ENCODE data around the gene TRAF3. TPM values are rescaled to one million over a fixed set of nuclear protein-coding genes. Genes with fewer than 3 reads are reported as not detected.

The TRAF3 gene
- polyA plus RNA-seq, 1 of the 3 experiments (the other 2 are of a cell fraction) = 17.9 TPM

DNA sequence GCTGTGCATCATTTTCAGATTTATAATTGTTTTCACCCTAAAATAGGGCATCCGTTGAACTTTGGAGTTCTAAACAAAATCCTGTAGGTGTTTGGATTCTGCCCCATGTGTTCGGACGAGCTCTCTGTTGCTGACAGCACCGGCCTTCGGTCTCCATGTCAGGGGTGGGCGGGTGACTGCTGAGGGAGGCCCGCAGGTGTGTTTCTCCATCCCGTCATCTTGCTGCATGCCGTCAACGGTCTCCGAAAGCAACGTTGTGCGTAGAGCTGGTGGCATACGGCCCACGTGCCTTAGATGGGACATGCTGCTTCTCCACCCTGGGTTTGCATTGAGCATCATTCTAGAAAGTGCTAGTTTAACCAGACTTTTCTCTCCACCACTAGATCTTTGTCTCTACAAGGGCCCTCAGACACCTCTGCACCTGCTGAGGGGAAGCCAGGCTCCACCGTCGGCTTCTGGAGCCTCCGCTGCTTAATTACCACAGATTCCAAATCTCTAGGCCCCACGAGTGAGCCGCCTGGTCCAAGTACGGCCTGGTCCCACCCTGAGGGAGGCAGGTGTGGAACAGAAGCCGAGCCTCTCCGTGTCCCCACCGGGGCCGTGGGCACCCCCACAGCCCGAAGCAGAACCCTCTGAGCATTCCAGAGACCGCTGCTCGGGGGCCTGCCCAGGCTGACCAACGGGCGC is 129.5 kb downstream of the TRAF3 start:
- no peak overlapping the region for H3K27ac ChIP-seq (ENCODE audit: low read depth in 2 of 2, low read length in 1 of 2)
- H3K36me3 ChIP-seq (replicated peaks in 1 of 2; ENCODE audit: control insufficient read depth in 1 of 2, insufficient read depth in 2 of 2, low read length in 1 of 2) = peaks cover 13 to 22% of the 10 kb centered on the region in 2 experiments
- no peaks in the 10 kb centered on the region for H3K79me2 ChIP-seq (ENCODE audit: insufficient read depth)
- POLR2A ChIA-PET = no interaction called here
- H3K9me2 ChIP-seq = no peaks in the 10 kb centered on the region
- TF ChIP-seq RAD21 (IDR thresholded peaks at IDR 0.05; ENCODE audit: low read length) = no peak
- no peak for TF ChIP-seq TEAD4 (IDR thresholded peaks at IDR 0.05; ENCODE audit: borderline replicate concordance, insufficient read depth)
- TF ChIP-seq RFX5 (IDR thresholded peaks at IDR 0.05; ENCODE audit: low read length) = no peak
- TF ChIP-seq, protein P1, sequence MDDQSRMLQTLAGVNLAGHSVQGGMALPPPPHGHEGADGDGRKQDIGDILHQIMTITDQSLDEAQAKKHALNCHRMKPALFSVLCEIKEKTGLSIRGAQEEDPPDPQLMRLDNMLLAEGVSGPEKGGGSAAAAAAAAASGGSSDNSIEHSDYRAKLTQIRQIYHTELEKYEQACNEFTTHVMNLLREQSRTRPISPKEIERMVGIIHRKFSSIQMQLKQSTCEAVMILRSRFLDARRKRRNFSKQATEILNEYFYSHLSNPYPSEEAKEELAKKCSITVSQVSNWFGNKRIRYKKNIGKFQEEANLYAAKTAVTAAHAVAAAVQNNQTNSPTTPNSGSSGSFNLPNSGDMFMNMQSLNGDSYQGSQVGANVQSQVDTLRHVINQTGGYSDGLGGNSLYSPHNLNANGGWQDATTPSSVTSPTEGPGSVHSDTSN (IDR thresholded peaks at IDR 0.05) = no peak
- H3K9me3 ChIP-seq = no peaks in the 10 kb centered on the region
- H3F3A ChIP-seq (replicated peaks; ENCODE audit: insufficient read depth) = peaks cover 5% of the 10 kb centered on the region
- WGBS (ENCODE audit: low lambda C conversion rate) = 99% methylated on average over 23 of the region's 30 CpGs
- H3K4me2 ChIP-seq = no peak overlapping the region
- no peak overlapping the region for H2AFZ ChIP-seq (ENCODE audit: low read depth)
- H4K20me1 ChIP-seq (ENCODE audit: insufficient read depth) = no peaks in the 10 kb centered on the region
- H3K27me3 ChIP-seq (ENCODE audit: insufficient read depth) = no peaks in the 10 kb centered on the region
- no peak overlapping the region for H3K9ac ChIP-seq
- CTCF ChIA-PET = interaction anchor here (0.6 kb wide), 1 partner anchor 24 kb away, joined by 3 read pairs; no protein-coding TSS in a partner anchor
- H3K4me1 ChIP-seq (ENCODE audit: control insufficient read depth in 1 of 2, insufficient read depth in 2 of 2, low read depth in 1 of 2, low read length in 1 of 2) = no peaks in the 10 kb centered on the region
- H3K4me3 ChIP-seq (ENCODE audit: low read depth in 2 of 2, low read length in 1 of 2) = no peak overlapping the region
- DNase-seq = peak; percentile 19

DNA sequence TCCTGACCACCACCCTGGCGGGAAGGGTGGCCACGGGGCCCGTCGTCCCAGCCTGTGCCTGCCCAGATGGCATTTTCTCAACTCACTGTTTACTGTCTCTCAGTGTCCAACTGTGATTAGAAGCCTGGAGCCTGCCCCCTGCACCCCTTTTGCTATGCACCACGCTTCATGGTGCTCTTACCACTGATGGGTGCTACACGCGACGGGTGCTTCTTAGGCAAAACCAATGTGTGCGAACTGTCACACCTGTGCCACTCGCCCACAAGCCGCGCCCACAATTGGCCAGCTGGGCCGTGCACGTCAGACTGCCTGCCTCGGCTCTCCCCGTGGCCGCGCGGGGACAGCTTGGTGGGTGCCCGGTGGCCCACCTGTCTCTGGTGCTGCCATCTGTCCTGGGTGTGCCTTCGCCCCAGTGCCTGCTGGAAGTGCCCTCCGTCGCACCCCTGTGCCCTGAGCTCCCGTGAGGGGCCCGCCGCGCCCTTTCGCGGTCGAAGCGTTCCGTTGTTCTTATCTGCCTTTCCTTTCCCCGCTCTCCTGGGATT is 130.1 kb downstream of the TRAF3 start:
- DNase-seq = no peak
- 97% methylated on average over 19 of the region's 33 CpGs for WGBS (ENCODE audit: low lambda C conversion rate)
- H4K20me1 ChIP-seq (ENCODE audit: insufficient read depth) = no peaks in the 10 kb centered on the region
- no peaks in the 10 kb centered on the region for H3K79me2 ChIP-seq (ENCODE audit: insufficient read depth)
- no peak overlapping the region for H2AFZ ChIP-seq (ENCODE audit: low read depth)
- no peaks in the 10 kb centered on the region for H3K4me1 ChIP-seq (ENCODE audit: control insufficient read depth in 1 of 2, insufficient read depth in 2 of 2, low read depth in 1 of 2, low read length in 1 of 2)
- H3K9me2 ChIP-seq = no peaks in the 10 kb centered on the region
- no peak overlapping the region for H3K9ac ChIP-seq
- ChIA-PET CTCF (interaction anchor here (0.6 kb wide), 1 partner anchor 23 kb away, joined by 3 read pairs; no protein-coding TSS in a partner anchor), POLR2A (no interaction called here)
- peaks cover 5% of the 10 kb centered on the region for H3F3A ChIP-seq (replicated peaks; ENCODE audit: insufficient read depth)
- no peak overlapping the region for H3K27ac ChIP-seq (ENCODE audit: low read depth in 2 of 2, low read length in 1 of 2)
- no peak overlapping the region for H3K4me3 ChIP-seq (ENCODE audit: low read depth in 2 of 2, low read length in 1 of 2)
- peaks cover 13 to 22% of the 10 kb centered on the region in 2 experiments for H3K36me3 ChIP-seq (replicated peaks in 1 of 2; ENCODE audit: control insufficient read depth in 1 of 2, insufficient read depth in 2 of 2, low read length in 1 of 2)
- H3K4me2 ChIP-seq = no peak overlapping the region
- H3K27me3 ChIP-seq (ENCODE audit: insufficient read depth) = no peaks in the 10 kb centered on the region
- H3K9me3 ChIP-seq = no peaks in the 10 kb centered on the region
- TF ChIP-seq RXRA (IDR thresholded peaks at IDR 0.05; ENCODE audit: borderline replicate concordance, low read depth) (no peak), FOSL2 (IDR thresholded peaks at IDR 0.05; ENCODE audit: borderline replicate concordance, low read depth) (no peak), RCOR1 (IDR thresholded peaks at IDR 0.05; ENCODE audit: low read length) (no peak), YY1 (IDR thresholded peaks at IDR 0.05; ENCODE audit: low read depth) (no peak), NFIC (IDR thresholded peaks at IDR 0.05; ENCODE audit: borderline replicate concordance) (no peak), TCF12 (IDR thresholded peaks at IDR 0.05) (no peak), SIN3A (IDR thresholded peaks at IDR 0.05; ENCODE audit: borderline replicate concordance, low read depth, low read length) (no peak), RFX5 (IDR thresholded peaks at IDR 0.05; ENCODE audit: low read length) (no peak), FOXJ3 (CRISPR knock-in tag; IDR thresholded peaks at IDR 0.05) (no peak), SMC3 (IDR thresholded peaks at IDR 0.05; ENCODE audit: low read depth, low read length) (no peak), CHD2 (IDR thresholded peaks at IDR 0.05; ENCODE audit: low read length, partially characterized antibody) (no peak), TEAD4 (IDR thresholded peaks at IDR 0.05; ENCODE audit: borderline replicate concordance, insufficient read depth) (no peak)
- TF ChIP-seq, protein P2, sequence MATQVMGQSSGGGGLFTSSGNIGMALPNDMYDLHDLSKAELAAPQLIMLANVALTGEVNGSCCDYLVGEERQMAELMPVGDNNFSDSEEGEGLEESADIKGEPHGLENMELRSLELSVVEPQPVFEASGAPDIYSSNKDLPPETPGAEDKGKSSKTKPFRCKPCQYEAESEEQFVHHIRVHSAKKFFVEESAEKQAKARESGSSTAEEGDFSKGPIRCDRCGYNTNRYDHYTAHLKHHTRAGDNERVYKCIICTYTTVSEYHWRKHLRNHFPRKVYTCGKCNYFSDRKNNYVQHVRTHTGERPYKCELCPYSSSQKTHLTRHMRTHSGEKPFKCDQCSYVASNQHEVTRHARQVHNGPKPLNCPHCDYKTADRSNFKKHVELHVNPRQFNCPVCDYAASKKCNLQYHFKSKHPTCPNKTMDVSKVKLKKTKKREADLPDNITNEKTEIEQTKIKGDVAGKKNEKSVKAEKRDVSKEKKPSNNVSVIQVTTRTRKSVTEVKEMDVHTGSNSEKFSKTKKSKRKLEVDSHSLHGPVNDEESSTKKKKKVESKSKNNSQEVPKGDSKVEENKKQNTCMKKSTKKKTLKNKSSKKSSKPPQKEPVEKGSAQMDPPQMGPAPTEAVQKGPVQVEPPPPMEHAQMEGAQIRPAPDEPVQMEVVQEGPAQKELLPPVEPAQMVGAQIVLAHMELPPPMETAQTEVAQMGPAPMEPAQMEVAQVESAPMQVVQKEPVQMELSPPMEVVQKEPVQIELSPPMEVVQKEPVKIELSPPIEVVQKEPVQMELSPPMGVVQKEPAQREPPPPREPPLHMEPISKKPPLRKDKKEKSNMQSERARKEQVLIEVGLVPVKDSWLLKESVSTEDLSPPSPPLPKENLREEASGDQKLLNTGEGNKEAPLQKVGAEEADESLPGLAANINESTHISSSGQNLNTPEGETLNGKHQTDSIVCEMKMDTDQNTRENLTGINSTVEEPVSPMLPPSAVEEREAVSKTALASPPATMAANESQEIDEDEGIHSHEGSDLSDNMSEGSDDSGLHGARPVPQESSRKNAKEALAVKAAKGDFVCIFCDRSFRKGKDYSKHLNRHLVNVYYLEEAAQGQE (IDR thresholded peaks at IDR 0.05; ENCODE audit: low read depth, low read length) = no peak
- TF ChIP-seq, protein P3, sequence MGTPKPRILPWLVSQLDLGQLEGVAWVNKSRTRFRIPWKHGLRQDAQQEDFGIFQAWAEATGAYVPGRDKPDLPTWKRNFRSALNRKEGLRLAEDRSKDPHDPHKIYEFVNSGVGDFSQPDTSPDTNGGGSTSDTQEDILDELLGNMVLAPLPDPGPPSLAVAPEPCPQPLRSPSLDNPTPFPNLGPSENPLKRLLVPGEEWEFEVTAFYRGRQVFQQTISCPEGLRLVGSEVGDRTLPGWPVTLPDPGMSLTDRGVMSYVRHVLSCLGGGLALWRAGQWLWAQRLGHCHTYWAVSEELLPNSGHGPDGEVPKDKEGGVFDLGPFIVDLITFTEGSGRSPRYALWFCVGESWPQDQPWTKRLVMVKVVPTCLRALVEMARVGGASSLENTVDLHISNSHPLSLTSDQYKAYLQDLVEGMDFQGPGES (IDR thresholded peaks at IDR 0.05; ENCODE audit: low read depth, low read length) = no peak
- TF ChIP-seq, protein P1 (IDR thresholded peaks at IDR 0.05) = no peak
- TF ChIP-seq, protein P4, sequence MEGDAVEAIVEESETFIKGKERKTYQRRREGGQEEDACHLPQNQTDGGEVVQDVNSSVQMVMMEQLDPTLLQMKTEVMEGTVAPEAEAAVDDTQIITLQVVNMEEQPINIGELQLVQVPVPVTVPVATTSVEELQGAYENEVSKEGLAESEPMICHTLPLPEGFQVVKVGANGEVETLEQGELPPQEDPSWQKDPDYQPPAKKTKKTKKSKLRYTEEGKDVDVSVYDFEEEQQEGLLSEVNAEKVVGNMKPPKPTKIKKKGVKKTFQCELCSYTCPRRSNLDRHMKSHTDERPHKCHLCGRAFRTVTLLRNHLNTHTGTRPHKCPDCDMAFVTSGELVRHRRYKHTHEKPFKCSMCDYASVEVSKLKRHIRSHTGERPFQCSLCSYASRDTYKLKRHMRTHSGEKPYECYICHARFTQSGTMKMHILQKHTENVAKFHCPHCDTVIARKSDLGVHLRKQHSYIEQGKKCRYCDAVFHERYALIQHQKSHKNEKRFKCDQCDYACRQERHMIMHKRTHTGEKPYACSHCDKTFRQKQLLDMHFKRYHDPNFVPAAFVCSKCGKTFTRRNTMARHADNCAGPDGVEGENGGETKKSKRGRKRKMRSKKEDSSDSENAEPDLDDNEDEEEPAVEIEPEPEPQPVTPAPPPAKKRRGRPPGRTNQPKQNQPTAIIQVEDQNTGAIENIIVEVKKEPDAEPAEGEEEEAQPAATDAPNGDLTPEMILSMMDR (IDR thresholded peaks at IDR 0.05) = no peak

Data from SK-N-SH (cell line).